ENCODE results near the gene CD300E. TPM values are rescaled to one million over a fixed set of nuclear protein-coding genes. Genes with fewer than 3 reads are reported as not detected.
"Not testable (repeated sequence)": the region's sequence is repeated elsewhere in the genome, so short reads cannot be mapped to it uniquely, and the experiment has no call there.

CD300E gene
- total RNA-seq, 1 experiment from 2014 or later, result not detected

DNA sequence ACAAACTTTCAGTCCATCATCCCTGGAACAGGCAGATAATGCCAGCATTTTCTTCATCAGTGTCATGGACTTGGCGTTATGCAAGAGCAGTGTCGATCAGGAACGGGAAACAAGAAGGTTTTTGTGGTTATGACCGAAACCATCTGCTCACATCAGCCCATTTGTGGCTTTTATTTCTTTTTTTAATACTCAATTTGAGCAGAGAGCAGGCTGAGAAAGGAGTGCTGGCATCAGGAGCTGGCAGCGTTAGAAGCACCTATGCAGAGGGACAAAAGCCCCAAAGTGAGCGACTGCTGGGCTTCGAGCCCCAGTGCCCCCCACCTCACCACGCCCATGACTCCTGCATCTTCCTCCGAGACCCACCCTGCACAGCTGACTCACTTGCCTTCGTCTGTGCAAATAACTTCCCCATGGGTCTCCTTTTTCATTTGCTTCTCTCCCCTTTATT is 16.2 kb upstream of the CD300E start:
- in situ Hi-C loops (cut with HindIII; ENCODE audit: low pct_unique_long_range_greater_than_20kb, low sequenced_read_pairs), result no loop called here

DNA sequence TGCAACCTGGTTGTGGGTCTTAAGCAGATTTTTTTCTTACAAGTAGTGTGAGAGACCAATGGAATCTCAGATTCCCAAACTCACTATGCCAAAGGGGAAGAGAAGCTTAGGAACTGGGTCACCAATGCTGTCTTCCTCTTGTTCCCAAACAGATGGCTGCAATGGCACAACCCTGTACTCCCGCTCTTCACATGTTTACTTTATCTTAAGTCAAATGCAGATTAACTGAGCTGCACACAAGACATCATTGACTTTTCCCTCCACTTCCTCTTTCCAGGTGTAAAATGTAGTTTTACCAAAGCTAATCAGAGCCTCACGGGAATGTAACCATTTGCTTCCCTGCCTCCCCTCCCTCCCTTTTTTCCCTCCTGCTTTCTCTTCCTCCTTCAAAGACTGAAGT is 14.4 kb upstream of the CD300E start:
- in situ Hi-C loops (cut with HindIII; ENCODE audit: low pct_unique_long_range_greater_than_20kb, low sequenced_read_pairs), result no loop called here
- no peak for DNase-seq (ENCODE audit: low read depth, low spot score)

More for the DNA sequence above, 16.2 kb upstream of the CD300E start:
- peak; percentile 55 for DNase-seq (ENCODE audit: low read depth, low spot score)

DNA sequence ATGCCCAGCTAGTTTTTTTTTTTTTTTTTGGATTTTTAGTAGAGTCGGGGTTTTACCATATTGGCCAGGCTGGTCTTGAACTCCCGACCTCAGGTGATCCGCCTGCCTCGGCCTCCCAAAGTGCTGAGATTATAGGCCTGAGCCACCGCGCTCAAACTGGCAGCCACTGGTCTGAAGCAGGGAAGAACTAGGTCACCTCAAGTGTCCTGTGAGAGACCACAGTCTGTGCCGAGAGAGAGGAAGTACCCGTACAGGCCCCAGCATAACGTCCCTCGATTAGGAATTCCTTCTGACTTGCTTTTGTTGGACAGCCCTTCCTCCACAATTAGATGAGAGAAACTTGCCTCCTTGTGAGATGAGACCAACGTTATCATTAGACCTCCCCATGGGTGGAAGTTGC is 13.7 kb upstream of the CD300E start:
- DNase-seq (ENCODE audit: low read depth, low spot score), result no peak
- in situ Hi-C loops (cut with HindIII; ENCODE audit: low pct_unique_long_range_greater_than_20kb, low sequenced_read_pairs), result no loop called here

DNA sequence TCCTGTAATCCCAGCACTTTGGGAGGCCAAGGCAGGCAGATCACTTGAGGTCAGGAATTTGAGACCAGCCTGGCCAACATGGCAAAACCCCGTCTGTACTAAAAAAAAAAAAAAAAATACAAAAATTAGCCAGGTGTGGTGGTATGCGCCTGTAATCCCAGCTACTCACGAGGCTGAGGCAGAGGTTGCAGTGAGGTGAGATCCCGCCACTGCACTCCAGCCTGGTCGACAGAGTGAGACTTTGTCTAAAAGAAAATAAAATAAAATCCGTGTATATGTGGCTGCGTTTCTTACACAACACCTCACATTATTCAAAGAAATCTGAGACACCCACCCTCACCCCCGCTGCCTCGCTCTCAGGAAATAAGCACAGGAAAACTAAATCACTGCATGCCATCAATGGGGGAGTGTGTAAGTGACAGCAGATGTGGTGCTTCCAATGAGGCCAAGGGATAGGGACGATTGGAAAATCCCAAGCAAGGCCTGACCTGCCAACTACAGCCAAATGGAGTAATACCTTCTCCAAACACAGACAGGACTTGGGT is 13.1 kb upstream of the CD300E start:
- in situ Hi-C loops (cut with HindIII; ENCODE audit: low pct_unique_long_range_greater_than_20kb, low sequenced_read_pairs); DNase-seq (ENCODE audit: low read depth, low spot score): not testable (repeated sequence)

DNA sequence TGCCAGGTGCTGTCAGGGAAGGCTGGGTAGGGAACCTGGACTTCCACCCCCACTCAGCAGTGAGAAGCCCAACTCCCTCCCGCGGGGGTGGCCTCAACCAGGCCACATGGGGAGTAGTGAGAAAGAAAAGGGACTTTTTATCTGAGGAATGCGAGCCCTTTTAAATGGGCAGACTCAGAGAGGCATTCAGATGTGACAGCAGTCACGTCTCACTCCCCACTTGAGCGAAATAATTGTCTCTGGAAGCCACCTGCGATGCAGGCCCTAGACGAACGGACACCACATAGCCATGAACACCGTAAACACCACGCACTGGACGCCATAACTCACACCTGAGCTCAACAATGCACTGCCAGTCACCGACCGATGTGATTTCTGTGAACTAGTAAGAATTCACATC is 11.9 kb upstream of the CD300E start:
- in situ Hi-C loops (cut with HindIII; ENCODE audit: low pct_unique_long_range_greater_than_20kb, low sequenced_read_pairs), result no loop called here
- DNase-seq (ENCODE audit: low read depth, low spot score), result no peak

DNA sequence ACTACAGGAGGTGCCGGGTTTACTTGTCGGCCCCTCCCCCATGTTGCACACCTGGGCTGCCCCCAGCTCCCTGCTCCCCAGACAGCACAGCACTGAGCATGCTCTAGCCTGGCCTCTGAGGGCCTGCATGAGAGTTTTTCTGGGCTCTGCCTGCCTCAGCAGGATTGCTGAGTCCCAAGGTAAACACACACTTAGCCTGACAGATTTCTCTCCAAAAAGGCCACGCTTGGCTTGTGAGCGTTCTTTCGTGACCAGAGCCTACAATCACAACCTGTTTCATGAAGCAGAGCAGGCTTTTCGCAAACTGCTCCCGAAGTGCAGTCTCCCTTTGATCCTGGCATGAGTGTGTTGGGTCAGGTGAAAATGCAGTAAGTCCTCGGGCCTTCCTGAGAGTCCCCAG is 9.8 kb upstream of the CD300E start:
- no peak for DNase-seq (ENCODE audit: low read depth, low spot score)
- in situ Hi-C loops (cut with HindIII; ENCODE audit: low pct_unique_long_range_greater_than_20kb, low sequenced_read_pairs), result no loop called here

DNA sequence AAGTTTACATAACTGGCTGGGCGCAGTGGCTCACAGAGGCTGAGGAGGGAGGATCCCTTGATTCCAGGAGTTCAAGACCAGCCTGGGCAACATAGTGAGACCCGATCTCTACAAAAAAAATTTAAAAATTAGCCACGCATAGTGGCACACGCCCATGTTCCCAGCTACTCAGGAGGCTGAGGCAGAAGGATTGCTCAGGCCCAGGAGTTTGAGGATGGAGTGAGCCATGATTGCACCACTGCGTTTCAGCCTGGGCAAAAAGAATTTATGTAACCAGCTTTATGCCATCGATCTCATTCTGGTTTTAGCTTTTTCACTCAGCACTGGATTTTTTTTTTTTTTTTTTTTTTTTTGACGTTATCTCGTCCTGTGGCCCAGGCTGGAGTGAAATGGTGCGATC is 9.1 kb upstream of the CD300E start:
- no peak for DNase-seq (ENCODE audit: low read depth, low spot score)
- in situ Hi-C loops (cut with HindIII; ENCODE audit: low pct_unique_long_range_greater_than_20kb, low sequenced_read_pairs), result no loop called here

DNA sequence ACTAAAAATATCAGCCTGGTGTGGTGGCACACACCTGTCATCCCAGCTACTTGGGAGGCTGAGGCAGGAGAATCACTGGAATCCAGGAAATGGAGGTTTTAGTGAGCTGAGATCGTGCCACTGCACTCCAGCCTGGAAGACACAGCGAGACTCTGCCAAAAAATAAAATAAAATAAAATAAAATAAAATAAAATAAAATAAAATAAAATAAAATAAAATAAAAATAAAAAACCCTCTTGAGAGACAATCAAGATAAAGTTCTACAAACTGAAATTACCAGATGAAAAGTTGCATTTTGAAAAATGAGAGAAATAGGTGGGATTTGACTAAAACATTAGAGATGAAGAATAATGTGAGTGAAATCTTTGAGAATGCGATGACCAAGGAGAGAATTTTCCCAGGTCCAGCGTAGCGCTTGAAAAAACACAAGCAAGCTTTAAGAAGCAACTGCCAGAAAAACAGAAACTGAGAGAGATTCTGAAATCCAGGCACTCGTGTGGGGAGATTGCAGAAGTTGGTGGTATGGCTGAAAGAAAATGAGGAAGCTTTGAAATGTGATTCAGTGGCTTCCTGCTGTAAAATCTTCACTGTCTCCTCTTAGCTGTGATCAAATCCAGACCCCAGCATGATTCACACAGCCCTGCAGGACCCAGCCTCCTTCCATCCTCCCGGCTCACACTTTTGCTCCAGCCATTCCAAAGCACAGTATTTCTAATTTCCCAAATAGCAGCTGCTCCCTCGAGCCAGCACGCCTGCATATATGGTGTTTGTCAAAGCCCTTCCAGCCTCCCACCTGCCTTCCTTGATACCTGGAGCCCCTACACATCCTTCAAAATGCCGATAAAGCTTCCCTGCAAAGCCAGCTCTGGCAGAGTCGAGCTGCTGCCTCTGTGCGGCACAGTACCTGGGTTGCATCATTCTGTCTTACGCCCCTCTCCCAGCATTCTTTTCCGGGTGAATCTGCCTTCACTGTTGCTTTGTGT is 8.2 kb upstream of the CD300E start:
- in situ Hi-C loops (cut with HindIII; ENCODE audit: low pct_unique_long_range_greater_than_20kb, low sequenced_read_pairs), result no loop called here
- no peak for DNase-seq (ENCODE audit: low read depth, low spot score)

DNA sequence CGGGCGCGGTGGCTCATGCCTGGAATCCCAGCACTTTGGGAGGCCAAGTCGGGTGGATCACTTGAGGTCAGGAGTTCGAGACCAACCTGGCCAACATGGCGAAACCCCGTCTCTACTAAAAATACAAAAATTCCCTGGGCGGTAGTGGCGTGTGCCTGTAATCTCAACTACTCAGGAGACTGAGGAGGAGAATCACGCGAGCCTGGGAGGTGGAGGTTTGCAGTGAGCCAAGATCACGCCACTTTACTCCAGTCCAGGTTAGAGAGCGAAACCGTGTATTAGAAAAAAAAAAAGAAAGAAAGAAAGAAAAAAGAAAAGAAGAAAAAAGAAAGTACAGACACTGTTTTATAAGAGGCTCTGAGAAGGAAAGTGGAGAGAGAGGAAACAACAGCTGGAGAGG is 6.7 kb upstream of the CD300E start:
- DNase-seq (ENCODE audit: low read depth, low spot score); in situ Hi-C loops (cut with HindIII; ENCODE audit: low pct_unique_long_range_greater_than_20kb, low sequenced_read_pairs): not testable (repeated sequence)

DNA sequence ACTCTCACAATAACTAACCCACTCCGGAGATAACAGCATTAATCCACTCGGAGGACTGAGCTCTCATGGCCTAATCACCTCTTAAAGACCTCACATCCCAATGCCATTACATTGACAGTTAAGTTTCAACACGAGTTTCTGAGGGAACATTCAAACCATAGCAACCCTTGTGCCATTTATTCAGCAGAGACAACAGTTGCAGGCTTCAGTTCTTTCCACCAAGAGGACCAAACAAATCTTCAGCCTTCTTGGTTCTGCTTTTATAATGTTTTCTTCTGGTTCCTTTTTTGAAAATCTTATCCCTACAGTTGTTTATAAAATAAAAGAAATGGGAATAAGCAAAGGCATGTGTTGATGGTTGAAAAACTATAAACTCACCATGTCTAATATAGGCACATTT is 2.1 kb upstream of the CD300E start:
- in situ Hi-C loops (cut with HindIII; ENCODE audit: low pct_unique_long_range_greater_than_20kb, low sequenced_read_pairs), result no loop called here
- DNase-seq (ENCODE audit: low read depth, low spot score), result no peak

DNA sequence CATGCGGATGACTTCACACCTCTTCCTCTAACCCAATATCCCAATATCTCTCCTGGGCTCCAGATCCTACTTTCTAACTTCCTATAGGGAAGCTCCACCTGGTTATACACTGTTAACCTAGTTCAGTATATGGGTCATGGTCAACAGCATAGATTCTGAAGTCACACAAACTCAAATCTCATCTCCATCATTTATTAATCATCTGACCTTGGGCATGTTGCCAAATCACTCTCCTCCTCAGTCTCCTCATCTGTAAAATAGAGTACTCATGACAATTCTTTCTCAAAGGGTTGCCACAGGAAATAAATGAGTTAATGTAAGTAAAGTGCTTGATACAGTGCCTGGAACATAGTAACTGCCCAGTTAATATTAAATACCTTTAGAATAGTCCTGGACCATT is 593 bp upstream of the CD300E start:
- DNase-seq (ENCODE audit: low read depth, low spot score), result no peak
- in situ Hi-C loops (cut with HindIII; ENCODE audit: low pct_unique_long_range_greater_than_20kb, low sequenced_read_pairs), result no loop called here

DNA sequence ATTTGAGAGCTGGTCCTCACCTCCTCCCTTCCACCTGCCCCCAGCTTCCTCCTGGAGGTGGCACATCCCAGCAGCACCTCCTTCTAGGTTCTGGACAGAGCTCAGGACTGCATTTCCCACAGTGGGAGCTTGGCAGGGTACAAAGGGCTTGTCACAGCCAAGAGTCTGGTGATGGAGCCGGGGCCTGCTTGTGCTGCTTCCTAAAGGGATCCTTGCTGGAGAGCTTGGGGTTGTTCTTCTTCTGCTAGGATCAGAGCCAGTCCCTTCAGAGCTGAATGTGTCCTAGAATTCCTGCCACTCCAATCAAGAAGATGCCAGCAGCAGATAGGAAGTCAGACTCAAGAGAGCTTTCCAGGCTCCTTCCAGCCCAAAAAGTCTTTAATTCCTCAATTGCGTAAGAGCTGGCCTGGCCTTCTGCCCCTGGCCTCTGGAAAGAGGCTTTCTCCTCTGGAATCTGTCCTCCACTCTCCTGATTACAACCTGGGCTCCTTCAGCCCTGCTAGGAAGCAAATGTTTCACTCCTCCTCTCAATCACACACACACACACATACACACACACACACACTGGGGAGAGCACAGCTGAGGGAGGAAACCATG is 4.4 kb downstream of the CD300E start:
- DNase-seq (ENCODE audit: low read depth, low spot score), result no peak
- in situ Hi-C loops (cut with HindIII; ENCODE audit: low pct_unique_long_range_greater_than_20kb, low sequenced_read_pairs), result no loop called here

DNA sequence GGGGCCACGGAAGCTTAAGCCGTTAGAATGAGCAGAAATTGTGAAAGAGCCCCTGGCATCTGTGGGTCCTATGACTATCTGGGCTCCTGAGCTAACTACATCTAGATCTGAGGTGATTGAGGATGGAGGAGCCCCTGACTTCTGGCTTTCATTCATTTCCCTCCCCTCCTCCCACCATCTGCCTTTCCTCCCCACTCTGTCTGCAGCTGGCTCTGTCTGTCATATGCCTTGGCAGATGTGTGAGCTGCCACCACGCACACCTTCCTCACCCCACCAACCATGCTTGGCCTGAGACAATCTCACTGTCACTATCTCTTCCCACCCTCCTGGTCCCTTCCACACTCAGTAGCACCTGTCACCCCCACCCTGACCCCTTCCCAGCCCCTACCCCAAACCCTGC is 5.1 kb downstream of the CD300E start:
- no peak for DNase-seq (ENCODE audit: low read depth, low spot score)
- in situ Hi-C loops (cut with HindIII; ENCODE audit: low pct_unique_long_range_greater_than_20kb, low sequenced_read_pairs), result no loop called here

DNA sequence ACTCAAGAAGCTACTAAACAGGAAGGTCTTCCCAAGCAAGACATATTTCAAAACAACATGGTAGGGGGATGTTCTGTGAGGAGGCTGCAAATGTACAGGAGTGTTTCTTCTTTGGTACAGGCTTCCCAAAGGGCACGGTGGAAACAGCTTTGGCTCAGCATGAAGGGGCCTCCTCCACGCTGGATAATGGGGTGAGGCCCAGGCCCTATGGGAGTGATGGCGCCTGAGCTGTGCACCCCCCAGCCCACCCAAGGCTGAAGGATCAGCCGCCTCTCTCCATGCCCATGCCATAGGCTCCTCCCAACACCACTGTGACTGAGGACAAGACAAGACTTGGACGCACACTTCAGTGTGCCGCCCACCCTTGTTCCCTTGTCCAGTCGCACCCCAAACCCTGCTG is 6.8 kb downstream of the CD300E start:
- in situ Hi-C loops (cut with HindIII; ENCODE audit: low pct_unique_long_range_greater_than_20kb, low sequenced_read_pairs), result no loop called here
- DNase-seq (ENCODE audit: low read depth, low spot score), result no peak

DNA sequence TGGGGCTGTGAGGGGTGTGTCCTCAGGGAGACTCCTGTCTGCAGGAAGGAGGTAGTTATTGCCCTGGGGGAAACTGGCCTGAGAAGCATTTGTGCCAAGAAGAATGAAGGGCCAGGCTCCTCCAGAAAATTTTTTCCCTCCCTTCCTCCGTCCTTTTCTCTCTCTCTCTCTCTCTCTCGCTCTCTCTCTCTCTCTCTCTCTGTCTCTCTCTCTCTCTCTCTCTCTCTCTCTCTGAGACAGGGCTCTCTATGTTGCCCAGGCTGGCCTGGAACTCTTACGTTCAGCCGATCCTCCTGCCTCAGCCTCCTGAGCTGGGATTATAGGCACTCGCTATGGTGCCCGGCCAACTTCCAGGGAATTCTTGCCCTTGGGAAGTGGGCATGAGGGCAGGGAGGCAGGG is 11.5 kb downstream of the CD300E start:
- in situ Hi-C loops (cut with HindIII; ENCODE audit: low pct_unique_long_range_greater_than_20kb, low sequenced_read_pairs), result no loop called here

DNA sequence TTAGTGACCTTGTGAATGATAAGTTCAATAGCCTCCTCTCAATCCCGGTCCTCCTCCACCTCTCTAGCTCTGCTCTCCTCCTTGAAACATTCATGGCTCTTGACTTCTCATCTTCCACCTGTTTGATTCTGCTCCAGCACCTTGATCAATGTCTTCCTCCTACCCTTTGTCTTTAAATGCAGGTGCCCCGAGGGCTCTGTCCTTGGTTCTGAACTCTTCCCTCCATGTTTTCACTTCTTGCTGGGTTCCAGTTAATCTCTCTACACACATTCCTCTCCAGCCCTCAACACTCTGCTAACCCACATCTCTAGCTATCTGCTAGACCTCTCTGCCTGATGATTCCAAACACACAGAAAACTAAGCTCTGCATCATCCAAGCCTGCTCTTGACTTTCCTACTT is 13.4 kb downstream of the CD300E start:
- in situ Hi-C loops (cut with HindIII; ENCODE audit: low pct_unique_long_range_greater_than_20kb, low sequenced_read_pairs), result no loop called here
- no peak for DNase-seq (ENCODE audit: low read depth, low spot score)

More for the DNA sequence above, 11.5 kb downstream of the CD300E start:
- DNase-seq (ENCODE audit: low read depth, low spot score), result no peak

DNA sequence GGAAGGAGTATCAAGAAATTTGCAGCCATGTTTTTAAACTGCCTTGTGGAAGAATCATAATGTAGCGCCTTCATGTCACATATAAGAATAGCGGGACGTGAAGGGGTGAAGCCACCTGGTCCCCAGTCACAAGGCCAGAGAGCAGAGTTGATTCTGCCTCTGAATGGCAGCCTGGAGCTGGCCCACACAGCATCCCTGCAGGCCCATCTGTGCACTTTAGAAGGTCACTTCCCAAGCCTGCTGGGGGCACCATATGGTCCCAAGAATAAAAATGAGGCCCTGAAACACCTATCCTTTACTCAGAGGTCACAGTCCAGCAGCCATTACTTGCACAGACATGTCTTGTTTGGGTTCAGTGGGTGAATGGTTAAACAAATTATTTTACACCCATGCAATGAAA is 15.0 kb downstream of the CD300E start:
- in situ Hi-C loops (cut with HindIII; ENCODE audit: low pct_unique_long_range_greater_than_20kb, low sequenced_read_pairs), result no loop called here
- no peak for DNase-seq (ENCODE audit: low read depth, low spot score)

DNA sequence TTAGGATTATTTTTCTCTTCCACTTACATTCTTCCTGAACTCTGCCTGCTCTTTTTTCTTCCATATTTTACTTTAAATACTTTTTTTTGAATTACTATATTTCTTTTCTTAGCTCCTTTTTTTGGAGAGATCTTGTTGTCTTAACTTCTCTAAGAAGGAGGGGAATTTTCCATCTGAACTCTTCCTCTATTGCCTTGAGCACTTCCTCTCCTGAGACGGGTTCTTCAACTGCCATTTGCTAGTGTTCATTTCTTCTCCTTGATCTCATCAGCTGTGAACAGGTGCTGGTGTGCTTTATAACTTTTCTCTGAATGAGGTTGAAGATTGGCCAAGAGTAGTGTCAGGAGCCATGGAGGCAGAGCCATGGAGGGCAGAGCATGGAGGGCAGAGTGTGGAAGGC is 16.3 kb downstream of the CD300E start:
- no peak for DNase-seq (ENCODE audit: low read depth, low spot score)
- in situ Hi-C loops (cut with HindIII; ENCODE audit: low pct_unique_long_range_greater_than_20kb, low sequenced_read_pairs), result no loop called here

DNA sequence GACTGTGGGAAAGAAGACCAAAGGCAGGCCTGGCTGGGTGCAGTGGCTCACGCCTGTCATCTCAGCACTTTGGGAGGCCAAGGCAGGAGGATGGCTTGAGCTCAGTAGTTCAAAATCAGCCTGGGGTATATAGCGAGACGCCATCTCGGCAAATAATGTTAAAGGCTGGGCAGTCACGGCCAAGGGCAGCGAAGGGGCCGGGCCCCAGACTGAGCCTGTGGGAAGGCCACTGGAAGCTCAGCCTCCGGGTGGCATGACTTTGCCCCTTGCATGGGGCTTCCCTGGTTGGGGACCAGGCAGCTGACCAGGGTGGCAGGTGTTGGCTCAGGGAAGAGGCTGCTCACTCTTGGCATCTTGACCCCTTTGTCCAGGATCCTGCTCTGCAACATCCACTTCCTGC is 17.5 kb downstream of the CD300E start:
- DNase-seq (ENCODE audit: low read depth, low spot score), result no peak
- in situ Hi-C loops (cut with HindIII; ENCODE audit: low pct_unique_long_range_greater_than_20kb, low sequenced_read_pairs), result no loop called here

All from SK-MEL-5 (cell line).